ENCODE results near the gene ANKZF1.

Gene ANKZF1

DNA sequence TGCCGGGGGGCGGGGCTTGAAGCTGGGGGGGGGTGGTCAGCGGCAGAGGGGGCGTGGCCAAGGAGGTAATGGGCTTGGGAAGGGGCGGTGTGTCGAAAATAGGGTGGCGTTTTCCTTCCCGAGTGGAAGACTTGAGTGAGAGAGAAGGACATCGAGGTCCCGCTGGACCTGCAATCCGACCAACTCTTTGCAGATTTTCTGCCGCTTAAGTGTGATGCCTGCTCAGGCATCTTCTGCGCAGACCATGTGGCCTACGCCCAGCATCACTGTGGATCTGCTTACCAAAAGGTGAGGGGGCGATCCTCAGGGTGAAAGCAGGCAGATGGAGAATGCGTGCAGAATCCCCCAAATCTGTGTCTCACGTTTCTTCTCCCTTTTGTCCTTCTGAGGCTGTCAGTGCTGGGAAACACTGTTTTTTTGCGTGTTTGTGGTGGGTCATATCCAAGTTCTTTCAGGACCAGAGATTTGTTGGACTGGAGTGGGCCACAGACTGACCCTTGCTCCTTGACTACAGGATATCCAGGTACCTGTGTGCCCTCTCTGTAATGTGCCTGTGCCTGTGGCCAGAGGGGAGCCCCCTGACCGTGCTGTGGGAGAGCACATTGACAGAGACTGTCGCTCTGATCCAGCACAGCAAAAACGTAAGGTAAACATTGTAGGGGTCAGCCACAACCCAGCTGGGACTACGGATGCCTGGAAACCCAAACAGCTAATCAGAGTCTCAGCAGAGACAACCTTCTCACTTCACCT lies 22.3 kb upstream of the ANKZF1 start:
- peak overlapping the region; percentile 75 for H3K4me2 ChIP-seq (ENCODE audit: insufficient read depth, low read length)
- peak overlapping the region; percentile 66 for H2AFZ ChIP-seq (ENCODE audit: low read depth, low read length)
- H3K9ac ChIP-seq (ENCODE audit: low read depth, low read length) = peak overlapping the region; percentile 57
- peaks cover 6% of the 10 kb centered on the region; the same call in 1 of the 2 replicates for H3K79me2 ChIP-seq (ENCODE audit: insufficient read depth, low read length)
- H3K9me3 ChIP-seq (ENCODE audit: insufficient read depth, low read length, severe bottlenecking) = no peaks in the 10 kb centered on the region
- no peak for DNase-seq
- H3K4me1 ChIP-seq (ENCODE audit: insufficient read depth, low read length) = peaks cover 25% of the 10 kb centered on the region
- TF ChIP-seq EZH2 (IDR thresholded peaks at IDR 0.05; ENCODE audit: borderline replicate concordance, low read depth, low read length, severe bottlenecking) = no peak
- TF ChIP-seq, protein P1, sequence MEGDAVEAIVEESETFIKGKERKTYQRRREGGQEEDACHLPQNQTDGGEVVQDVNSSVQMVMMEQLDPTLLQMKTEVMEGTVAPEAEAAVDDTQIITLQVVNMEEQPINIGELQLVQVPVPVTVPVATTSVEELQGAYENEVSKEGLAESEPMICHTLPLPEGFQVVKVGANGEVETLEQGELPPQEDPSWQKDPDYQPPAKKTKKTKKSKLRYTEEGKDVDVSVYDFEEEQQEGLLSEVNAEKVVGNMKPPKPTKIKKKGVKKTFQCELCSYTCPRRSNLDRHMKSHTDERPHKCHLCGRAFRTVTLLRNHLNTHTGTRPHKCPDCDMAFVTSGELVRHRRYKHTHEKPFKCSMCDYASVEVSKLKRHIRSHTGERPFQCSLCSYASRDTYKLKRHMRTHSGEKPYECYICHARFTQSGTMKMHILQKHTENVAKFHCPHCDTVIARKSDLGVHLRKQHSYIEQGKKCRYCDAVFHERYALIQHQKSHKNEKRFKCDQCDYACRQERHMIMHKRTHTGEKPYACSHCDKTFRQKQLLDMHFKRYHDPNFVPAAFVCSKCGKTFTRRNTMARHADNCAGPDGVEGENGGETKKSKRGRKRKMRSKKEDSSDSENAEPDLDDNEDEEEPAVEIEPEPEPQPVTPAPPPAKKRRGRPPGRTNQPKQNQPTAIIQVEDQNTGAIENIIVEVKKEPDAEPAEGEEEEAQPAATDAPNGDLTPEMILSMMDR (IDR thresholded peaks at IDR 0.05; ENCODE audit: borderline replicate concordance, extremely low read depth, low read length, poor library complexity, severe bottlenecking) = no peak
- peaks cover 10% of the 10 kb centered on the region for H4K20me1 ChIP-seq (ENCODE audit: insufficient read depth, low read length)
- peaks cover 29% of the 10 kb centered on the region for H3K36me3 ChIP-seq (ENCODE audit: insufficient read depth, low read length)
- peak; percentile 15 for ATAC-seq (ENCODE audit: insufficient read depth, low read depth)
- peak overlapping the region; percentile 75 for H3K27ac ChIP-seq (ENCODE audit: low read length)
- no peaks in the 10 kb centered on the region for H3K27me3 ChIP-seq (ENCODE audit: insufficient read depth, low read length, poor library complexity)
- peak overlapping the region; percentile 19 to 70; a peak in 3 of 4 replicates for H3K4me3 ChIP-seq (ENCODE audit: low read depth in 1 of 2, low read length in 2 of 2)

DNA sequence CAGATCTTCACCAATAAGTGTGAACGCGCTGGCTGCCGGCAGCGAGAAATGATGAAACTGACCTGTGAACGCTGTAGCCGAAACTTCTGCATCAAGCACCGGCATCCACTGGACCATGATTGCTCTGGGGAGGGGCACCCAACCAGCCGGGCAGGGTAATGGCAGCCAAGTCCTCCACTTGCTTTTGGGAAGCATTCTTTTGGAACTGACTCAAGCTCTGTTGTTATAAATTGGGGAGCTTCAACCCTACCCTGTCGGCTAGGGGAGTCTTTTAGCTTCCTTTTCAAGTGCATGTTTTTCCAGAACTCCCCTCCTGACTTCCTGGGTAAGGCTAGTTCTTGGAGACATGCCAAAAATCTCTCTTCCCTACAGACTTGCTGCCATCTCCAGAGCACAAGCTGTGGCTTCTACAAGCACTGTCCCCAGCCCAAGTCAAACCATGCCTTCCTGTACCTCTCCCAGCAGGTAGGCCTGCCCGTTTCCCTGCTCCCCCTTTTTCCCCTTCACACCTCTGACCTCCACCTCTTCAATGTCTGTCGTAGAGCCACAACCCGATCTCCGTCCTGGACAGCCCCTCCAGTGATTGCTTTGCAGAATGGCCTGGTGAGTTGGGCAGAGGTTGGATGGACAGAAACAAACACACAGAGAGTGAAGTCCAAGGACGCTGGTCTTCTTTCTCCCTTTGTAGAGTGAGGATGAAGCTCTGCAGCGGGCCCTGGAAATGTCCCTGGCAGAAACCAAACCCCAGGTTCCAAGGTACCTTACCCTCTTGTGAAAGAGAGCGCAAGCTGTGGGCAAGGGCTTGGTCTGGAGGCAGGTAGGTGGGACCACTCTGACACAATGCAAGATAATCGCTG lies 21.5 kb upstream of the ANKZF1 start:
- H3K9ac ChIP-seq (ENCODE audit: low read depth, low read length) = peak overlapping the region; percentile 57

DNA sequence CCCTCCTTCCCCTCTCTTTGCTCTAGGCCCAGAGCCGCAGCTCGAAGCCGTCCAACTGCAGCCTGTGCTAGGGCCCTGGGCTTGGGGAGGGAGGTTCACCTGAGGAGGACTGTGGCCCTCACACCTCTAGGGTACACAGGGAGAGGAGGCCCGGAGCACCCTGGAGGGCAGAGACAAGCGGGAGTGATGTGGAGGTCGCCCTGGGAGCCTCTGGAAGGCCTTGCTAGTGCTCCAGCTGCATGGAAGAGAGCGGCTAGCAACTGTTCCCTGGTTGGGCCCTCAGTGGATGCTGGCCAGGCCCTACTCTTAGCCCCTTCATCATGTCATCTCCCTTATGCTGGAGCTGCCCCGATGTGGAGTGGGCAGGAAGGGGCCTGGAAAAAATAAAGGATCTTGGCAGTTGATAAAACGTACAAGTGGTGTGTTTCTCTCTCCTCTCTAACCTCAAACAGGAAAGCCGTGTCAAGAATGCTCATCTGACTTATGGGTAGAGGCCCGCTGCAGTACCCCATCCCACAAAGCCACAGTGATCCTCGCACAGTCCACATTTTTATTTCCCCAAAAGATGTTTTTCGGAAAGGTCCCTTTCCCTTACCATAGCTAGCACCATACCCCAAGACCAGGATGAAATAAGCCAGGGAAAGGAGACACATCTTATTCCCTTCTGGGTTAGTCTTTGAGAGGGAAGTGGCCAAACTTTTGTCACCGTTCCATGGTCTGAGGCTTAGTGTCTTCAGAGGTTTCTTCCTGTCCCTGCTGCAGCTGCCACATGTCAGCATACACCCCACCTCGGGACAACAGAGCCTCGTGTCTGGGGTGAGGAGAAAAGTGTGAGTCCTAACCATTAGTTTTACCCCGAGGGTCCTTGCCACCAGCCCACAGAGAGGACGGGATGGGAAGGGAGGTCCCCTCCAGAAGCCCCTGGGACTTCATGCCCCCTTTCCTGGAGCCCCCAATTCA lies 20.1 kb upstream of the ANKZF1 start:
- Histone ChIP-seq H3K27me3 (ENCODE audit: insufficient read depth, low read length, poor library complexity) (no peaks in the 10 kb centered on the region), H3K79me2 (ENCODE audit: insufficient read depth, low read length) (peaks cover 6% of the 10 kb centered on the region; the same call in 1 of the 2 replicates), H3K36me3 (ENCODE audit: insufficient read depth, low read length) (peaks cover 47% of the 10 kb centered on the region), H3K9ac (ENCODE audit: low read depth, low read length) (no peak overlapping the region), H3K27ac (ENCODE audit: low read length) (no peak overlapping the region), H2AFZ (ENCODE audit: low read depth, low read length) (no peak overlapping the region), H3K4me1 (ENCODE audit: insufficient read depth, low read length) (peaks cover 25% of the 10 kb centered on the region), H3K9me3 (ENCODE audit: insufficient read depth, low read length, severe bottlenecking) (no peaks in the 10 kb centered on the region), H3K4me3 (ENCODE audit: low read depth in 1 of 2, low read length in 2 of 2) (no peak overlapping the region), H4K20me1 (ENCODE audit: insufficient read depth, low read length) (peaks cover 10% of the 10 kb centered on the region), H3K4me2 (ENCODE audit: insufficient read depth, low read length) (no peak overlapping the region)
- TF ChIP-seq, protein P1 (IDR thresholded peaks at IDR 0.05; ENCODE audit: borderline replicate concordance, extremely low read depth, low read length, poor library complexity, severe bottlenecking) = no peak
- TF ChIP-seq EZH2 (IDR thresholded peaks at IDR 0.05; ENCODE audit: borderline replicate concordance, low read depth, low read length, severe bottlenecking) = no peak
- DNase-seq (no peak), ATAC-seq (ENCODE audit: insufficient read depth, low read depth) (no peak)

More for the DNA sequence above, 21.5 kb upstream of the ANKZF1 start:
- H3K4me1 ChIP-seq (ENCODE audit: insufficient read depth, low read length) = peaks cover 25% of the 10 kb centered on the region
- DNase-seq (no peak), ATAC-seq (ENCODE audit: insufficient read depth, low read depth) (no peak)
- H3K27me3 ChIP-seq (ENCODE audit: insufficient read depth, low read length, poor library complexity) = no peaks in the 10 kb centered on the region
- no peak overlapping the region for H2AFZ ChIP-seq (ENCODE audit: low read depth, low read length)
- TF ChIP-seq, protein P1 (IDR thresholded peaks at IDR 0.05; ENCODE audit: borderline replicate concordance, extremely low read depth, low read length, poor library complexity, severe bottlenecking) = no peak
- TF ChIP-seq EZH2 (IDR thresholded peaks at IDR 0.05; ENCODE audit: borderline replicate concordance, low read depth, low read length, severe bottlenecking) = no peak
- no peaks in the 10 kb centered on the region for H3K9me3 ChIP-seq (ENCODE audit: insufficient read depth, low read length, severe bottlenecking)
- H3K36me3 ChIP-seq (ENCODE audit: insufficient read depth, low read length) = peaks cover 34% of the 10 kb centered on the region
- H3K4me3 ChIP-seq (ENCODE audit: low read depth in 1 of 2, low read length in 2 of 2) = peak overlapping the region in 1 of 2 experiments; percentile 70; a peak in 2 of 4 replicates
- H3K79me2 ChIP-seq (ENCODE audit: insufficient read depth, low read length) = peaks cover 6% of the 10 kb centered on the region; the same call in 1 of the 2 replicates
- H3K27ac ChIP-seq (ENCODE audit: low read length) = no peak overlapping the region; the same call in 1 of the 2 replicates
- H4K20me1 ChIP-seq (ENCODE audit: insufficient read depth, low read length) = peaks cover 10% of the 10 kb centered on the region
- peak overlapping the region; percentile 75 for H3K4me2 ChIP-seq (ENCODE audit: insufficient read depth, low read length)

Data from DND-41 (cell line).